IMR-90 (cell line): Measurements from ENCODE around the gene ZDHHC1. TPM values are rescaled to one million over a fixed set of nuclear protein-coding genes. Genes with fewer than 3 reads are reported as not detected.

Experiments
- ATAC-seq: fragments of 200-7000 bp; cut with Tn5 transposase; 2 replicates; pipeline ENCODE4 v1.9.1; 2020; ENCODE audit warnings: low read depth, mild to moderate bottlenecking, moderate library complexity
- BruUV-seq: library from RNA; stranded (reverse); fragments of 400-500 nt; replicated peaks from 2 replicates; lab custom pipeline; 2021; lab: Mats Ljungman, UMichigan
- CTCF ChIA-PET: fragments of 300-600 bp; formaldehyde crosslinking; extraction: SDS; loops from one replicate; lab custom pipeline; 2021; ENCODE audit warnings: antibody characterized with exemption; lab: Yijun Ruan, JAX
- POLR2A ChIA-PET: fragments of 300-600 bp; sonication (Branson Sonifier 250); formaldehyde crosslinking; loops from one replicate; lab custom pipeline; 2022; ENCODE audit warnings: antibody characterized with exemption; ENCODE audit not compliant: unreplicated experiment; lab: Charles Lee
- DNase-seq: peaks from one replicate; pipeline ENCODE4 v3.0.0; 2013
- H2AFZ ChIP-seq: replicated peaks from 2 replicates; pipeline ENCODE3; 2013; ENCODE audit warnings: low read length, mild to moderate bottlenecking; ENCODE audit not compliant: poor library complexity
- H2AK5ac ChIP-seq: 2 replicates; pipeline ENCODE4 v1.6.1; 2013; ENCODE audit warnings: low read depth, low read length, inconsistent platforms
- H2AK9ac ChIP-seq: replicated peaks from 2 replicates; pipeline ENCODE3; 2013; ENCODE audit warnings: mild to moderate bottlenecking, low read depth, low read length, moderate library complexity; ENCODE audit not compliant: poor library complexity
- H2BK120ac ChIP-seq: 2 replicates; pipeline ENCODE4 v1.6.1; 2013; ENCODE audit warnings: low read depth, low read length, inconsistent platforms
- H2BK15ac ChIP-seq: 3 replicates; pipeline ENCODE4 v1.6.1; 2013; ENCODE audit warnings: low read depth, low read length, inconsistent platforms
- H2BK20ac ChIP-seq: 2 replicates; pipeline ENCODE4 v1.6.1; 2013; ENCODE audit warnings: low read depth, mild to moderate bottlenecking, inconsistent platforms, low read length, moderate library complexity
- H2BK5ac ChIP-seq: 2 replicates; pipeline ENCODE4 v1.6.1; 2013; ENCODE audit warnings: mild to moderate bottlenecking, low read depth, low read length, inconsistent platforms; ENCODE audit not compliant: poor library complexity, severe bottlenecking
- H3K14ac ChIP-seq: replicated peaks from 2 replicates; pipeline ENCODE4 v1.6.1; 2013; ENCODE audit warnings: low read depth, low read length, inconsistent platforms
- H3K18ac ChIP-seq: 2 replicates; pipeline ENCODE4 v1.6.1; 2013; ENCODE audit warnings: low read depth, low read length, control low read depth
- H3K23ac ChIP-seq: 2 replicates; pipeline ENCODE4 v1.6.1; 2013; ENCODE audit warnings: low read depth, low read length, inconsistent platforms
- H3K27ac ChIP-seq: 2 replicates; pipeline ENCODE4 v1.5.1; 2013; ENCODE audit warnings: mild to moderate bottlenecking, control low read depth, low read length; ENCODE audit not compliant: insufficient read depth
- H3K27me3 ChIP-seq: 2 replicates; pipeline ENCODE4 v1.6.1; 2013; ENCODE audit warnings: low read length; ENCODE audit not compliant: control insufficient read depth, insufficient read depth
- H3K36me3 ChIP-seq: 2 replicates; pipeline ENCODE4 v1.6.1; 2013; ENCODE audit warnings: low read length, mixed read lengths; ENCODE audit not compliant: control insufficient read depth, insufficient read depth
- H3K4ac ChIP-seq: 2 replicates; pipeline ENCODE4 v1.6.1; 2013; ENCODE audit warnings: low read depth, low read length, inconsistent platforms
- H3K4me1 ChIP-seq: 2 replicates; pipeline ENCODE4 v1.6.1; 2013; ENCODE audit warnings: low read length, mixed read lengths; ENCODE audit not compliant: control insufficient read depth, insufficient read depth
- H3K4me2 ChIP-seq: 2 replicates; pipeline ENCODE4 v1.6.1; 2013; ENCODE audit warnings: low read depth, mild to moderate bottlenecking, control low read depth, low read length, moderate library complexity
- H3K4me3 ChIP-seq: 2 replicates; pipeline ENCODE4 v1.5.1; 2013; ENCODE audit warnings: low read depth, mild to moderate bottlenecking, control low read depth, low read length, moderate library complexity; ENCODE audit not compliant: insufficient read depth
- H3K56ac ChIP-seq: 2 replicates; pipeline ENCODE4 v1.6.1; 2013; ENCODE audit warnings: low read length, inconsistent platforms; ENCODE audit not compliant: insufficient read depth; ENCODE audit errors: extremely low read depth
- H3K79me1 ChIP-seq, 2 experiments: 2 replicates each; pipeline ENCODE4 v1.6.1; 2013; ENCODE audit warnings: low read length in 2 of 2, inconsistent platforms in 1 of 2, low read depth in 1 of 2
- H3K9ac ChIP-seq: 2 replicates; pipeline ENCODE4 v1.6.1; 2013; ENCODE audit warnings: low read depth, low read length, control low read depth
- H3K9me1 ChIP-seq: 2 replicates; pipeline ENCODE4 v1.6.1; 2013; ENCODE audit warnings: low read length, inconsistent platforms; ENCODE audit not compliant: insufficient read depth
- H3K9me3 ChIP-seq: 2 replicates; pipeline ENCODE4 v1.6.1; 2013; ENCODE audit warnings: low read length; ENCODE audit not compliant: control insufficient read depth, insufficient read depth
- H4K20me1 ChIP-seq: 2 replicates; pipeline ENCODE4 v1.6.1; 2013; ENCODE audit warnings: low read length, inconsistent platforms; ENCODE audit not compliant: insufficient read depth
- H4K5ac ChIP-seq: 2 replicates; pipeline ENCODE4 v1.6.1; 2013; ENCODE audit warnings: mild to moderate bottlenecking, low read depth, low read length, control low read depth
- H4K8ac ChIP-seq, 2 experiments: 2 replicates each; pipeline ENCODE4 v1.6.1; 2013; ENCODE audit warnings: low read depth in 2 of 2, low read length in 2 of 2, control low read depth in 1 of 2, inconsistent platforms in 1 of 2
- H4K91ac ChIP-seq: 2 replicates; pipeline ENCODE4 v1.6.1; 2013; ENCODE audit warnings: low read depth, low read length, inconsistent platforms; ENCODE audit not compliant: insufficient read depth
- BHLHE40 ChIP-seq: fragments of 150-350 bp; IDR thresholded peaks from 2 replicates; pipeline ENCODE4 v1.6.1; 2016; ENCODE audit warnings: mild to moderate bottlenecking, low read depth, low read length
- CEBPB ChIP-seq: IDR thresholded peaks from 2 replicates; pipeline ENCODE4 v1.6.1; 2012; ENCODE audit warnings: low read depth, low read length, improper control_type of control experiment
- CTCF ChIP-seq: conservative IDR thresholded peaks from 2 replicates; pipeline ENCODE4 v1.5.1; 2012; ENCODE audit warnings: mild to moderate bottlenecking, low read depth, low read length, improper control_type of control experiment
- ELK1 ChIP-seq: fragments of 150-350 bp; IDR thresholded peaks from 2 replicates; pipeline ENCODE4 v1.6.1; 2016; ENCODE audit warnings: low read depth, mild to moderate bottlenecking, low read length, moderate library complexity, borderline replicate concordance
- FOS ChIP-seq: fragments of 150-350 bp; IDR thresholded peaks from 2 replicates; pipeline ENCODE4 v1.6.1; 2016; ENCODE audit warnings: low read depth, low read length
- MAZ ChIP-seq: IDR thresholded peaks from 2 replicates; pipeline ENCODE4 v1.6.1; 2012; ENCODE audit warnings: low read depth, mild to moderate bottlenecking, low read length, improper control_type of control experiment, moderate library complexity, borderline replicate concordance
- MXI1 ChIP-seq: IDR thresholded peaks from 2 replicates; pipeline ENCODE4 v1.6.1; 2012; ENCODE audit warnings: low read depth, mild to moderate bottlenecking, low read length, moderate library complexity, borderline replicate concordance
- POLR2A ChIP-seq: IDR thresholded peaks from 2 replicates; pipeline ENCODE4 v1.6.1; 2012; ENCODE audit warnings: mild to moderate bottlenecking, low read depth, low read length
- RAD21 ChIP-seq: IDR thresholded peaks from 2 replicates; pipeline ENCODE4 v1.6.1; 2012; ENCODE audit warnings: low read length, improper control_type of control experiment
- SMC3 ChIP-seq: fragments of 150-350 bp; IDR thresholded peaks from 2 replicates; pipeline ENCODE4 v1.6.1; 2016; ENCODE audit warnings: low read depth, mild to moderate bottlenecking, antibody characterized with exemption, low read length, moderate library complexity
- USF2 ChIP-seq: fragments of 150-350 bp; IDR thresholded peaks from 2 replicates; pipeline ENCODE4 v1.6.1; 2017; ENCODE audit warnings: mild to moderate bottlenecking, antibody characterized with exemption, low read length, low read depth
- WGBS, 2 experiments: methylation state at CpG; one replicate each; pipeline versions ENCODE4 v1.1.5 to v1.1.7; 2013; ENCODE audit warnings: missing lambda C conversion rate in 2 of 2; ENCODE audit not compliant: insufficient read length in 1 of 2; ENCODE audit errors: extremely low coverage in 2 of 2; 5-methylcytosine and 5-hydroxymethylcytosine counted together
- dilution Hi-C: fragments of 300-500 bp; cut with HindIII; formaldehyde crosslinking; loops from one replicate; pipeline ENCODE4 v1.14.3; 2018; ENCODE audit warnings: low sequenced_read_pairs; ENCODE audit not compliant: unreplicated experiment
- in situ Hi-C: fragments of 300-500 bp; cut with MboI; formaldehyde crosslinking; loops from 3 replicates; pipeline ENCODE4 v1.14.3; 2019; ENCODE audit warnings: low sequenced_read_pairs, inconsistent platforms, mixed read lengths
- intact Hi-C: fragments of 100-400 bp; cut with micrococcal nuclease; formaldehyde crosslinking; loops from 2 replicates; pipeline ENCODE4 v1.10.0; 2022
- polyA plus RNA-seq, 3 experiments: library from polyadenylated mRNA; depleted of rRNA; stranded (reverse); fragments of >200 nt; gene quantifications; 2 replicates each; pipeline ENCODE4 v1.2.3, GENCODE V29; 2012; ENCODE audit warnings: low replicate concordance in 1 of 3
- total RNA-seq: library from RNA; depleted of rRNA; stranded (reverse); fragments of >200 nt; gene quantifications from 2 replicates; pipeline ENCODE4 v1.2.3, GENCODE V29; 2012

Gene ZDHHC1
- total and polyA plus RNA-seq, 2 of the 4 experiments (the other 2 are of a cell fraction) = 2.0 to 5.9 TPM

DNA sequence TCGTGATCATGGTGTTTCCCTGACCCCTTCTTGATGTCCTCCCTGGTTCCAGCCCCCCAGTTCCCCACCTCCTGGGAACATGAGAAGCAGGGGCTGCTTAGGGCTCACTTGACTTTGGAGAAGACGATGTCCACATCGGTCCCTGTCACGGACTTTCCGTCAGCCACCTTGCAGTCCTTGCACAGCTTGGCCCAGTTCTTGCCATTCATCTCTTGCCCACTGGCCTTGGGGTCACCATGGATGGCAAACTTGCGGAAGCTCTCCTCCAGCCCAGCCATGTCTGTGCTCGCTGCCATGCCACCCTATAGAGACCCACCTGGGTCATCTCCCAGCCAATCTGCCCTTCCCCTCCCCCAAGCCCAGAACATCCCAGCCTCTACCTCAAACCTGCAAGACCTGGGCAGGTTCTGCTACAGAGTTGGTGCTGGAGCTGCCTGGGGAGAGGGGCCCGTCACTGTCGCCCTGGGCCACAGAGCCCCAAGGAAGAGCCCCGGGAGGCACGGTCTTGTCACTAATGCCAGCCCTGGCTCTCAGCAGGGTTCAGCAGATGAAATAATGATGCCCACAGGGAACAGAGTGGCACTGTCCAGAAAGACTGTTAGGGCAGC is 25.4 kb downstream of the ZDHHC1 start:
- Histone ChIP-seq H4K91ac (no peak overlapping the region), H3K27me3 (peaks cover 17% of the 10 kb centered on the region), H2BK120ac (no peak overlapping the region), H3K4me2 (no peak overlapping the region), H3K9me3 (no peaks in the 10 kb centered on the region), H4K20me1 (no peaks in the 10 kb centered on the region), H2AK5ac (no peak overlapping the region), H4K5ac (no peak overlapping the region), H3K18ac (no peak overlapping the region), H3K27ac (no peak overlapping the region), H2AK9ac (no peak overlapping the region), H2BK20ac (no peak overlapping the region), H3K9ac (no peak overlapping the region), H2AFZ (no peak overlapping the region), H3K9me1 (peaks cover 5% of the 10 kb centered on the region; the same call in 1 of the 2 replicates), H3K79me1 (no peaks in the 10 kb centered on the region), H3K4ac (no peak overlapping the region), H3K36me3 (no peaks in the 10 kb centered on the region), H3K4me3 (no peak overlapping the region), H3K56ac (no peak overlapping the region), H4K8ac (no peak overlapping the region), H3K4me1 (peaks cover 7% of the 10 kb centered on the region), H2BK5ac (no peak overlapping the region), H3K23ac (no peak overlapping the region), H3K14ac (no peak overlapping the region), H2BK15ac (no peak overlapping the region)
- BruUV-seq = no TSS peak
- dilution Hi-C loops (no loop called here), in situ Hi-C loops (no loop called here), intact Hi-C loops (loop anchor here (5.0 kb wide), 1 partner anchor 144 kb away; the partner anchor contains the start of genes FHOD1 and SLC9A5)
- no peak for DNase-seq
- 98% methylated on average over 8 of the region's 11 CpGs; no CpG with 5 or more reads in 1 of the 2 experiments for WGBS, 2 experiments
- CTCF ChIA-PET = no interaction called here
- POLR2A ChIA-PET = no interaction called here
- ATAC-seq = no peak
- no peak for TF ChIP-seq USF2
- no peak for TF ChIP-seq POLR2A
- TF ChIP-seq FOS = no peak
- no peak for TF ChIP-seq MAZ
- TF ChIP-seq SMC3 = no peak
- no peak for TF ChIP-seq MXI1
- TF ChIP-seq CEBPB = no peak
- no peak for TF ChIP-seq BHLHE40
- TF ChIP-seq CTCF = no peak
- no peak for TF ChIP-seq RAD21
- TF ChIP-seq ELK1 = no peak
